OCI-LY3 (cell line): ENCODE measurements around the gene EEF1G.
"Not testable (repeated sequence)": the region's sequence is repeated elsewhere in the genome, so short reads cannot be mapped to it uniquely, and the experiment has no call there.

ENCODE experiments used
- CTCF ChIP-seq: fragments of 200-600, 300-600 bp; sonication (generic); IDR thresholded peaks from 2 replicates; pipeline ENCODE4 v1.5.1; 2014; ENCODE audit warnings: antibody characterized with exemption, low read length, low read depth
- EZH2phosphoT487 ChIP-seq: fragments of 200-600 bp; shearing (Covaris generic); IDR thresholded peaks from 2 replicates; pipeline ENCODE4 v1.6.1; 2018; ENCODE audit warnings: antibody characterized with exemption, mixed run types, low read depth

DNA sequence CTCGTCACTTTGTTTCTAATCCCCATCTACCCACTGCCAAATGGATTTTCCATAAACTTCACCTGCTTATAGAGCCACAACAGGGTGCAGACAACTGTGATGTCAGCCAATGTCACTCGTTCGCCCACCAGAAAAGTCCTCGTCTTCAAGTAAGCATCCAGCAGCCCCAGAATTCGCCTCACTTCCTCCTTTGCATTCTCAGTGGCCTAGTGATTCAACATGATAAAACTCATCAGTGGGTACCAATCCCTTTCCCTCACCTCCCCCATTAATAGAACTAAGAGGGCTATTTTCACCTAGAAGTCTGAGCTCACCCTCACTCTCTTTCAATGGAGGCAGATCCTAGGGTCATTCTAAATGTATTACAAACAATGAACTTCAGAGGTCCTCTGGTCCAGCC, 2.8 kb downstream of the EEF1G start:
- TF ChIP-seq EZH2phosphoT487, CTCF: not testable (repeated sequence)
